Measurements from ENCODE around the gene TMEM94. TPM values are rescaled to one million over a fixed set of nuclear protein-coding genes. Genes with fewer than 3 reads are reported as not detected.

TMEM94 gene
- total and polyA plus RNA-seq, 4 experiments from 2014 or later: 3.9 to 109 (median 63.3) TPM

- DNase-seq: no peak
- peaks cover 6% of the 10 kb centered on the region in 2 donors for H3K27me3 Mint-ChIP-seq
- H3K4me1 Mint-ChIP-seq: peaks cover 7 to 16% (median 15%) of the 10 kb centered on the region in 4 donors
Measured at GRCh38 chr17:75414488-75414887, 41.9 kb upstream of the TMEM94 start.

DNA sequence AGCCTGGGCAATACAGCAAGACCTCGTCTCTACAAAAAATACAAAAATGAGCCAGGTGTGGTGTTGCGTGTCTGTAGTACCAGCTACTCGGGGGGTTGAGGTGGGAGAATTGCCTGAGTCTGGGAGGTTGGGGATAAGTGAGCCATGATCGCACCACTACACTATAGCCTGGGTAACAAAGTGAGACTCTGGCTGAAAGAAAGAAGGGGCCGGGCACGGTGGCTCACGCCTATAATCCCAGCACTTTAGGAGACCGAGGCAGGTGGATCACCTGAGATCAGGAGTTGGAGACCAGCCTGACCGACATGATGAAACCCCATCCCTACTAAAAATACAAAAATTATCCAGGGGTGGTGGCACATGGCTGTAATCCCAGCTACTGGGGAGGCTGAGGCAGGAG is 40.4 kb upstream of the TMEM94 start:
- no peaks in the 10 kb centered on the region for H3K27me3 ChIP-seq (ENCODE audit: insufficient read depth, low read length)
- H3K9me3 ChIP-seq (ENCODE audit: control insufficient read depth in 1 of 2, low read length in 2 of 2): no peaks in the 10 kb centered on the region
- POLR2A ChIA-PET (ENCODE audit: partially characterized antibody): no interaction called here
- peaks cover 13% of the 10 kb centered on the region for H3K4me1 ChIP-seq (ENCODE audit: insufficient read depth, low read length)
- no peaks in the 10 kb centered on the region for H3K36me3 ChIP-seq (ENCODE audit: insufficient read depth, low read length)
- peaks cover 7 to 16% (median 15%) of the 10 kb centered on the region in 4 donors for H3K4me1 Mint-ChIP-seq
- intact Hi-C loops (cut with micrococcal nuclease): loop anchor here (10.0 kb wide), 1 partner anchor 451 kb away; no protein-coding TSS in a partner anchor
- H3K27me3 Mint-ChIP-seq: peaks cover 6 to 8% of the 10 kb centered on the region in 2 donors
- no peaks in the 10 kb centered on the region for H3K36me3 Mint-ChIP-seq
- no peak for DNase-seq
- H3K9me3 Mint-ChIP-seq: peaks cover 0 to 3% (median 0%) of the 10 kb centered on the region in 8 donors
- no peak overlapping the region for H3K4me3 ChIP-seq (ENCODE audit: low read length in 2 of 2)
- CTCF ChIA-PET (ENCODE audit: partially characterized antibody): interaction anchor here (0.7 to 1.8 kb wide), 2 partner anchors 94 to 967 kb away, joined by 3 to 6 read pairs; no protein-coding TSS in a partner anchor
- peak overlapping the region in 1 of 7 donors; percentile 15 for H3K27ac Mint-ChIP-seq
- no peak overlapping the region for H3K4me3 Mint-ChIP-seq
- H3K27ac ChIP-seq (ENCODE audit: low read depth, low read length): no peak overlapping the region

More at GRCh38 chr17:75414488-75414887, 41.9 kb upstream of the TMEM94 start:
- H3K27ac ChIP-seq (ENCODE audit: low read depth, low read length): no peak overlapping the region
- H3K9me3 ChIP-seq (ENCODE audit: control insufficient read depth in 1 of 2, low read length in 2 of 2): no peaks in the 10 kb centered on the region
- no peaks in the 10 kb centered on the region for H3K27me3 ChIP-seq (ENCODE audit: insufficient read depth, low read length)
- H3K4me3 ChIP-seq (ENCODE audit: low read length in 2 of 2): no peak overlapping the region
- ChIA-PET CTCF (ENCODE audit: partially characterized antibody) (interaction anchor here (0.7 to 1.8 kb wide), 6 partner anchors 9 to 92 kb away, joined by 3 to 6 read pairs (median 3); partner anchors contain the start of gene GRB2), POLR2A (ENCODE audit: partially characterized antibody) (no interaction called here)
- Mint-ChIP-seq H3K9me3 (peaks cover 0 to 3% (median 0%) of the 10 kb centered on the region in 8 donors), H3K27ac (no peak overlapping the region), H3K4me3 (no peak overlapping the region), H3K36me3 (no peaks in the 10 kb centered on the region)
- no peaks in the 10 kb centered on the region for H3K36me3 ChIP-seq (ENCODE audit: insufficient read depth, low read length)
- peaks cover 13% of the 10 kb centered on the region for H3K4me1 ChIP-seq (ENCODE audit: insufficient read depth, low read length)
- intact Hi-C loops (cut with micrococcal nuclease): loop anchor here (10.0 kb wide), 1 partner anchor 450 kb away; no protein-coding TSS in a partner anchor

DNA sequence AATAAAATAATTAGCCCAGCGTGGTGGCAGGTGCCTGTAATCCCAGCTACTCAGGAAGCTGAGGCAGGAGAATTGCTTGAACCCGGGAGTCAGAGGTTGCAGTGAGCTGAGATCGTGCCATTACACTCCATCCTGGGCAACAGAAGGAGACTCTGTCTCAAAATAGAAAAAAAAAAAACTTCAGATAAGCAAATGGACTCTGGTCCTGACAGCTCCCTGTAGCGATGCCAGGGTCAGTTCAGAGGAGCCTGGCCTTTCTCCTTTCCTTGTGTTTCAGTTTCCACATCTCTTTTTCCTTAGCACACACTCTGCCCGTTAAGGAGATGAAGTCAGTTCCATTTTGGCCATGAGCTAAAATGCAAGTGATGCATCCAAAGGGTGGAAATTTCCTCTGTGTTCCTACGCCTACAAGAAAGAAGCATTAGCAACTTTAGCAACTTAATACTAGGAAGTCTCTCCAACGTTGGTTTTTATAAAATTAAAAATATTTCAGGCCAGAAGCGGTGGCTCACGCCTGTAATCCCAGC is 39.3 kb upstream of the TMEM94 start:
- Histone ChIP-seq H3K4me1 (ENCODE audit: insufficient read depth, low read length) (peaks cover 4% of the 10 kb centered on the region), H3K27ac (ENCODE audit: low read depth, low read length) (no peak overlapping the region), H3K4me3 (ENCODE audit: low read length in 2 of 2) (no peak overlapping the region), H3K36me3 (ENCODE audit: insufficient read depth, low read length) (no peaks in the 10 kb centered on the region), H3K27me3 (ENCODE audit: insufficient read depth, low read length) (no peaks in the 10 kb centered on the region), H3K9me3 (ENCODE audit: control insufficient read depth in 1 of 2, low read length in 2 of 2) (no peaks in the 10 kb centered on the region)
- Mint-ChIP-seq H3K4me3 (no peak overlapping the region), H3K9me3 (peaks cover 0 to 3% (median 0%) of the 10 kb centered on the region in 8 donors), H3K27me3 (peaks cover 6 to 8% of the 10 kb centered on the region in 2 donors), H3K36me3 (no peaks in the 10 kb centered on the region), H3K27ac (no peak overlapping the region), H3K4me1 (peaks cover 4 to 12% (median 8%) of the 10 kb centered on the region in 4 donors)
- ChIA-PET POLR2A (ENCODE audit: partially characterized antibody) (no interaction called here), CTCF (ENCODE audit: partially characterized antibody) (interaction anchor here (0.6 to 2.1 kb wide), 2 partner anchors 11 to 267 kb away, joined by 4 read pairs; no protein-coding TSS in a partner anchor)
- intact Hi-C loops (cut with micrococcal nuclease): loop anchor here (10.0 kb wide), 1 partner anchor 452 kb away; no protein-coding TSS in a partner anchor
- no peak for DNase-seq

DNA sequence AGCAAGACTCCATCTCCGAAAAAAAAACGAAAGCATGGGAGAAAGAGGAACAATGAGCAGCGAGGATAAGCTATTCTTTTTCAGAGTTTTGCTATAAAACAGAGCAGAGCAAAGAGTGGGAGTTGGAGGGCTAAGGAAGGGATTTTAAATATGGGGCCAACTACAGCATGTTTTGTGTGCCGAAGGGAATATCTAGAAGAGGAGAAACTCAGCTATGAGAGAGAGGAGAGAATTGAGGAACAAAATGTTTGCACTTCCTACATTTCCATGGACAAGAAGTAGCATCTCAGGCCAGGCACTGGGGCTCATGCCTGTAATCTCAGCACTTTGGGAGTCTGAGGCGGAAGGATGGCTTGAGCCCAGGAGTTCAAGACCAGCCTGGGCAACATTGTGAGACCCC is 37.9 kb upstream of the TMEM94 start:
- no peaks in the 10 kb centered on the region for H3K27me3 ChIP-seq (ENCODE audit: insufficient read depth, low read length)
- POLR2A ChIA-PET (ENCODE audit: partially characterized antibody): no interaction called here
- CTCF ChIA-PET (ENCODE audit: partially characterized antibody): interaction anchor here (1.4 to 2.1 kb wide), 2 partner anchors 9 to 96 kb away, joined by 4 read pairs; no protein-coding TSS in a partner anchor
- no peaks in the 10 kb centered on the region for H3K36me3 ChIP-seq (ENCODE audit: insufficient read depth, low read length)
- H3K9me3 Mint-ChIP-seq: peaks cover 0 to 3% (median 0%) of the 10 kb centered on the region in 8 donors
- H3K4me3 ChIP-seq (ENCODE audit: low read length in 2 of 2): no peak overlapping the region
- no peaks in the 10 kb centered on the region for H3K36me3 Mint-ChIP-seq
- H3K4me3 Mint-ChIP-seq: no peak overlapping the region
- peaks cover 6% of the 10 kb centered on the region in 2 donors for H3K27me3 Mint-ChIP-seq
- H3K4me1 Mint-ChIP-seq: peaks cover 0 to 4% (median 1%) of the 10 kb centered on the region in 4 donors
- H3K27ac Mint-ChIP-seq: peak overlapping the region in 1 of 7 donors; percentile 29
- H3K4me1 ChIP-seq (ENCODE audit: insufficient read depth, low read length): no peaks in the 10 kb centered on the region
- intact Hi-C loops (cut with micrococcal nuclease): loop anchor here (10.0 kb wide), 1 partner anchor 454 kb away; no protein-coding TSS in a partner anchor
- no peak overlapping the region for H3K27ac ChIP-seq (ENCODE audit: low read depth, low read length)
- no peak for DNase-seq
- no peaks in the 10 kb centered on the region for H3K9me3 ChIP-seq (ENCODE audit: control insufficient read depth in 1 of 2, low read length in 2 of 2)

DNA sequence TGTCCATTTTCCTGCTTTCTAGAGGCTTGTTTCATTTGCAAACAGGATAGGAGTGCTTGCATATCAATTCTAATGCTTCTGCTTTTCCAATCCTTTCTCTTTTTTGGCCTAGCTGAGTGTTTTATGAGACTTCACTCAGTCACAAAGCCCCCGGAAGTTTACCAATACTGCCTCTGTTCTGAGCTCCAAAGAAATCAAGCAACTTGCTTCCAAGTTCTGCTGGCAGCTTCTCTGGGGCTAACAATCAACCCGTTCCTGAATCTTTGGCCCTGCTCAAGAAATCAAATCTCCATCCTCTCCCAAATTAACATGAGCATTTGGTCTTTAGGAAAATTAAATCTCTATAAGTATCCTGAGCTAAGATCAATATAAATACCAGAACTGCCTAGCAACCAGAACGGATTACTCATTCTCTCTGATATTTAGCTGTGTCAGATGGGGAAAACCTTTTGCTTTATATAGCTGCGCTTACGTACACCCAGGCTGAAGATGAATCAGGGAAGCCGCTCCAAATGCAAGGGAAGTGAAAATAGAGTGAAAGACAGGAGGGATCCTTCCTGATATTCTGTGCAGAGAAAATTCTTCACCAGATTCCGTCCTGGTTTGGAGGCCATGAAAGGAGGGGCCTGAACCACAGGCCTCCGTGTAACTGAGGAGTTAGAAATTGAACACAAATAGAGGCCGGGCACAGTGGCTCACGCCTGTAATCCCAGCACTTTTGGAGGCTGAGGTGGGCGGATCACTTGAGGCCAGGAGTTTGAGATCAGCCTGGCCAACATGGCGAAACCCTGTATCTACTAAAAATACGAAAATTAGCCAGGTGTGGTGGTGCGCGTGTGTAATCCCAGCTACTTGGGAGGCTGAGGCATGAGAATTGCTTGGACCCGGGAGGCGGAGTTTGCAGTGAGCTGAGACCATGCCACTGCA is 27.6 kb upstream of the TMEM94 start:
- Histone ChIP-seq H3K27ac (ENCODE audit: low read depth, low read length) (no peak overlapping the region), H3K4me1 (ENCODE audit: insufficient read depth, low read length) (peaks cover 6% of the 10 kb centered on the region), H3K36me3 (ENCODE audit: insufficient read depth, low read length) (no peaks in the 10 kb centered on the region), H3K9me3 (ENCODE audit: control insufficient read depth in 1 of 2, low read length in 2 of 2) (no peaks in the 10 kb centered on the region), H3K4me3 (ENCODE audit: low read length in 2 of 2) (no peak overlapping the region), H3K27me3 (ENCODE audit: insufficient read depth, low read length) (no peaks in the 10 kb centered on the region)
- intact Hi-C loops (cut with micrococcal nuclease): no loop called here
- no peaks in the 10 kb centered on the region for H3K36me3 Mint-ChIP-seq
- ChIA-PET CTCF (ENCODE audit: partially characterized antibody) (interaction anchor here (0.7 to 5.4 kb wide), 11 partner anchors 7 to 378 kb away, joined by 3 to 25 read pairs (median 8); partner anchors contain the start of genes SMIM5, TMEM94 and TSEN54), POLR2A (ENCODE audit: partially characterized antibody) (no interaction called here)
- DNase-seq: no peak
- H3K4me1 Mint-ChIP-seq: peaks cover 5 to 13% (median 10%) of the 10 kb centered on the region in 4 donors
- H3K9me3 Mint-ChIP-seq: no peaks in the 10 kb centered on the region
- no peak overlapping the region for H3K27ac Mint-ChIP-seq
- peaks cover 0 to 9% of the 10 kb centered on the region in 2 donors for H3K27me3 Mint-ChIP-seq
- H3K4me3 Mint-ChIP-seq: no peak overlapping the region

DNA sequence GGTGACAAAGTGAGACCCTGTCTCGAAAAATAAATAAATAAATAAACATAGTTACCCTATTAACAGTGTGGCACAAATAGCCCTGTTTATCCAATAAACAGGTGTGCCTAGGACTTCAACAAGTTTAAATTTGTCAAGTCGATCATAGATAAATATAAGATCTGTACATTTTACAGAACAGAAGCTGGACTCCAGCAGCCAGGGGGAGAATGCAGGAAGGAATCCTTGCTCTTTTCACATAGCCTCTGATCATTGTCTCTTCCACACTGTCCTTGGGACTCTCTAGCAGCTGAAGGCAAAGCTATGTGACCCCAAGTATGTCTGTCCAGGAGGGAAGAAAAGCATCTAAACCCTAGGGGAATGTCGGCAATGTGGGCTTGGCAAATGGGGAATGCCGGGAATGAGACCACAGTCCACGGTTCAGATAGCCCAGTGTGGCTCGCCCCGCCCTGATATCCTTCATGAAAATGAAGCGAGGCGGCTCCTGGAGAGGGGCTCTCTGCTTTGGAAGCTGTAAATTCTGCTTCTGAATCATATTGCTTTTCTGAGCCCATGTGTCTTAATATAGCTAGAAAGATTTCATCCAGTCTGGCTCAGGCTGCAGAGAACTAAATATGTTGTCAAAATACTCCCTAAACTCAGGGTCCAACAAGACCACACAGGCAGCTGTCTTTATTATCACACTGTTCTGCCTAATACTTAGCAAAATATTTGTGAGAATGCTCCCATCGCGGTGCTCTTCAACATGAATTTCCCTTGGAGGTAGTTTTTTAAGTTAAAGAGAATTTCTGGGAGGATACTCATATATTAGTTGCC is 26.1 kb upstream of the TMEM94 start:
- Histone ChIP-seq H3K27me3 (ENCODE audit: insufficient read depth, low read length) (no peaks in the 10 kb centered on the region), H3K9me3 (ENCODE audit: control insufficient read depth in 1 of 2, low read length in 2 of 2) (no peaks in the 10 kb centered on the region), H3K27ac (ENCODE audit: low read depth, low read length) (no peak overlapping the region), H3K4me3 (ENCODE audit: low read length in 2 of 2) (no peak overlapping the region), H3K36me3 (ENCODE audit: insufficient read depth, low read length) (no peaks in the 10 kb centered on the region), H3K4me1 (ENCODE audit: insufficient read depth, low read length) (peaks cover 15% of the 10 kb centered on the region)
- H3K36me3 Mint-ChIP-seq: no peaks in the 10 kb centered on the region
- DNase-seq: no peak
- ChIA-PET POLR2A (ENCODE audit: partially characterized antibody) (interaction anchor here (1.2 to 1.8 kb wide), 2 partner anchors 26 to 86 kb away, joined by 5 read pairs; partner anchors contain the start of genes TMEM94 and TSEN54), CTCF (ENCODE audit: partially characterized antibody) (interaction anchor here (1.2 to 5.4 kb wide), 4 partner anchors 25 to 203 kb away, joined by 4 to 25 read pairs (median 13); partner anchors contain the start of genes SMIM5, TMEM94 and TSEN54)
- no peaks in the 10 kb centered on the region for H3K9me3 Mint-ChIP-seq
- intact Hi-C loops (cut with micrococcal nuclease): no loop called here
- H3K27ac Mint-ChIP-seq: peak overlapping the region in 1 of 7 donors; percentile 47
- H3K27me3 Mint-ChIP-seq: peaks cover 0 to 9% of the 10 kb centered on the region in 2 donors
- peaks cover 10 to 20% (median 15%) of the 10 kb centered on the region in 4 donors for H3K4me1 Mint-ChIP-seq
- no peak overlapping the region for H3K4me3 Mint-ChIP-seq

Data from CD4-positive, alpha-beta memory T cell (primary cell).